SU-DHL-6 (cell line): Measurements from ENCODE around the gene NLGN1.
"Not testable (repeated sequence)": the region's sequence is repeated elsewhere in the genome, so short reads cannot be mapped to it uniquely, and the experiment has no call there.

Source experiments
- H2AFZ ChIP-seq: fragments of 200-600 bp; sonication (generic); 2 replicates; pipeline ENCODE4 v1.6.1; 2014; ENCODE audit warnings: low read depth, mild to moderate bottlenecking, moderate library complexity, mixed read lengths, antibody characterized with exemption, low read length; ENCODE audit not compliant: severe bottlenecking
- H3F3A ChIP-seq: fragments of 200-600 bp; shearing (Covaris generic); 2 replicates; pipeline ENCODE4 v1.6.0; 2016; ENCODE audit warnings: antibody characterized with exemption, mild to moderate bottlenecking; ENCODE audit not compliant: insufficient read depth
- H3K27ac ChIP-seq: fragments of 200-600 bp; sonication (generic); 2 replicates; pipeline ENCODE4 v1.5.1; 2016; ENCODE audit warnings: low read depth, mild to moderate bottlenecking, low read length, moderate library complexity, mixed read lengths
- H3K27me3 ChIP-seq: fragments of 200-600 bp; sonication (generic), shearing (Covaris generic); 2 replicates; pipeline ENCODE4 v1.6.0; 2014; ENCODE audit warnings: mild to moderate bottlenecking, low read length
- H3K36me3 ChIP-seq: fragments of 200-600 bp; sonication (generic); 2 replicates; pipeline ENCODE4 v1.6.1; 2014; ENCODE audit warnings: mild to moderate bottlenecking, low read length, mixed read lengths
- H3K4me2 ChIP-seq: fragments of 300-600, 200-600 bp; shearing (Covaris generic), sonication (generic); 2 replicates; pipeline ENCODE4 v1.6.0; 2014; ENCODE audit warnings: low read length, low read depth, mild to moderate bottlenecking; ENCODE audit not compliant: poor library complexity, severe bottlenecking
- H3K4me3 ChIP-seq: fragments of 200-600 bp; sonication (generic); 2 replicates; pipeline ENCODE4 v1.5.1; 2014; ENCODE audit warnings: antibody characterized with exemption, low read length, mild to moderate bottlenecking, mixed read lengths; ENCODE audit not compliant: insufficient read depth, poor library complexity, severe bottlenecking
- H3K79me2 ChIP-seq: fragments of 200-600 bp; sonication (generic); 2 replicates; pipeline ENCODE4 v1.6.1; 2014; ENCODE audit warnings: mild to moderate bottlenecking, low read length, moderate library complexity; ENCODE audit not compliant: insufficient read depth
- H3K9ac ChIP-seq: fragments of 200-600 bp; sonication (generic); 2 replicates; pipeline ENCODE4 v1.7.0; 2014; ENCODE audit warnings: mild to moderate bottlenecking, low read length
- H3K9me2 ChIP-seq: fragments of 200-600 bp; sonication (generic); replicated peaks from 2 replicates; pipeline ENCODE4 v1.6.1; 2014; ENCODE audit warnings: low read length; ENCODE audit not compliant: insufficient read depth
- H3K9me3 ChIP-seq: fragments of 200-600 bp; sonication (generic); 2 replicates; pipeline ENCODE4 v1.6.1; 2014; ENCODE audit warnings: low read length, mixed read lengths; ENCODE audit not compliant: insufficient read depth
- H4K20me1 ChIP-seq: fragments of 200-600 bp; sonication (generic); 2 replicates; pipeline ENCODE4 v1.6.1; 2014; ENCODE audit warnings: low read depth, mild to moderate bottlenecking, antibody characterized with exemption, low read length, moderate library complexity, mixed read lengths
- CTCF ChIP-seq: fragments of 200-600 bp; sonication (generic); IDR thresholded peaks from one replicate; pipeline ENCODE4 v1.5.1; 2017; ENCODE audit warnings: antibody characterized with exemption, mild to moderate bottlenecking, low read length, moderate library complexity; ENCODE audit not compliant: insufficient read depth, poor library complexity, severe bottlenecking
- EZH2phosphoT487 ChIP-seq: fragments of 200-600 bp; sonication (generic), shearing (Covaris generic); conservative IDR thresholded peaks from 2 replicates; pipeline ENCODE4 v1.6.1; 2018; ENCODE audit warnings: mild to moderate bottlenecking, antibody characterized with exemption, low read length, moderate library complexity, mixed read lengths

The NLGN1 gene

DNA sequence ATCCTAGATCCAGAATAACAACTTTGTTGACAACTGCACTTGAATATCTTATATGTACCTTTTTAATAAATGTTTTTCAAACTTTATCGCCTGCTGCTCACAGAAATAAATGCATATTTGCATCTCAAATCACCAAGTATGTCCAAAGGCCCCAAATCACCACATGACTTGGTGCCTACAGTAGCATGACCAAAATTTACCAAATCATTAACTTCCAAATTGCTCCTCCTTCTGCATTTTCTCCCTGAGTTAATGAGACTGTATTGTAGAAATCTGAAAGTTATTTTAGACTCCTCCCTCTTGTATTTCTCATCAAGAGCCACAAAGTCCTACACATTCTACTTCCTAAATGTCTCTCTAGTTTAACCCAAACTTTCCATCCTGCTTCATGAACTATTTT is 826.1 kb downstream of the NLGN1 start:
- H3K27ac ChIP-seq = no peak overlapping the region
- no peak for TF ChIP-seq EZH2phosphoT487
- no peak for TF ChIP-seq CTCF
- H3K27me3 ChIP-seq = no peaks in the 10 kb centered on the region
- no peaks in the 10 kb centered on the region for H3K9me3 ChIP-seq
- no peak overlapping the region for H3K9ac ChIP-seq
- no peaks in the 10 kb centered on the region for H3F3A ChIP-seq
- no peaks in the 10 kb centered on the region for H3K9me2 ChIP-seq
- H3K36me3 ChIP-seq = no peaks in the 10 kb centered on the region
- H3K4me3 ChIP-seq = no peak overlapping the region
- no peak overlapping the region for H2AFZ ChIP-seq
- no peak overlapping the region for H3K4me2 ChIP-seq
- H4K20me1 ChIP-seq = no peaks in the 10 kb centered on the region
- no peaks in the 10 kb centered on the region for H3K79me2 ChIP-seq

DNA sequence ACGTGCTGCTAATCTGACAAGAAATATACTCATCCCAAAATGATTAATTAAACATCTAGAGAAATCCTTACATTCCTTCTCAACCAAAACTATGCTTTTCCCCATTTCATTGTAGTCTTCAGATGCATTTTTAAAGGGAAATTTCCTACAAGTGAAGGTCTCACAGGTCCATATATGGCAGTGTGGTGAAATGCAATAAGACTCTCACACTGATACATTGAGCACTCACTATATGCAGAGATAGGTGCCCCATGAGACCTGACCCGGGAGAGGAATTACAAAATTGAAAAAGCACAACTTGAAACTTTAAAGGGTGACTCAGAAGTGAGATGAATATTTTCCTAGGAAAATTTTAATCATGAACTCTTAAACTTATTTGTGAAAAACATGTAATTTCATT is 832.4 kb downstream of the NLGN1 start:
- H3K27ac ChIP-seq = no peak overlapping the region
- no peaks in the 10 kb centered on the region for H4K20me1 ChIP-seq
- no peak for TF ChIP-seq CTCF
- no peak for TF ChIP-seq EZH2phosphoT487
- no peaks in the 10 kb centered on the region for H3K79me2 ChIP-seq
- no peaks in the 10 kb centered on the region for H3K9me3 ChIP-seq
- no peak overlapping the region for H3K4me3 ChIP-seq
- no peaks in the 10 kb centered on the region for H3K27me3 ChIP-seq
- H3K9me2 ChIP-seq = no peaks in the 10 kb centered on the region
- H3K9ac ChIP-seq = no peak overlapping the region
- no peaks in the 10 kb centered on the region for H3F3A ChIP-seq
- no peak overlapping the region for H2AFZ ChIP-seq
- H3K36me3 ChIP-seq = no peaks in the 10 kb centered on the region
- no peak overlapping the region for H3K4me2 ChIP-seq

GRCh38 chr3:174232028-174232657 is 834.6 kb downstream of the NLGN1 start:
- H3K4me2 ChIP-seq, H3F3A ChIP-seq, H3K79me2 ChIP-seq, H3K36me3 ChIP-seq, H3K9me3 ChIP-seq, H4K20me1 ChIP-seq, H3K4me3 ChIP-seq, H3K27ac ChIP-seq, H3K9me2 ChIP-seq, H2AFZ ChIP-seq, H3K27me3 ChIP-seq, H3K9ac ChIP-seq: not testable (repeated sequence)

DNA sequence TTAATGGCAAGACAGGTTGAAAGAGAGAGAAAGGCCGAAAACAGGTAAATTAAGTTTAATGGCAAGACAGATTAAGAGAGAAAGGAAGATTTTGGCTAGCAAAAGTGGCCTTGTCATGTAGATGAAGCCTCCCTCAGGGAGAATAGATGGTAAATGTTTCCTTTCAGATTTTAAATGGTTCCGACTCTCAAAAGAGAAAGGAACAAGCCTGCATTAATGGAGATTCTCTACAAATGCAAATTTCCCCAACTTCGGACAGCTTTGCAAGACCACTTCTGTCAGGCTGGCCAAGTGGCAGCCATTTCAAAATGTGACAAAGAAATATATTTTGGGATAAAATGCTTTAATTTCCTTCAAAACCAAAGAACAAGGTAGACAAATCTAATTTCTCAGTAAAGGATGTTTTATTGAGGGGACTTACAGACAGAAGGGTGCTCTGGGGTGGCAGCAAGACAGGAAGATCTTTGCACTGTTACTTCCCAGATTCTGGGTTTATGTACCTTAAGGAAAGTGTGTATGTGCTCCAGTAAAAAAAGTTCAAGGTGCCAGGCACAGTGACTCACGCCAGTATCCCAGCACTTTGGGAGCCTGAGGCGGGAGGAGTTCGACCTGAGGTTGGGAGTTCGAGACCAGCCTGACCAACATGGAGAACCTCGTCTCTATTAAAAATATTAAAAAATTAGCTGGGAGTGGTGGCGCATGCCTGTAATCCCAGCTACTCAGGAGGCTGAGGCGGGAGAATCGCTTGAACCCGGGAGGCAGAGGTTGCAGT is 835.3 kb downstream of the NLGN1 start:
- TF ChIP-seq EZH2phosphoT487 (no peak), CTCF (no peak)
- H3K79me2 ChIP-seq = no peaks in the 10 kb centered on the region
- H3K4me2 ChIP-seq = no peak overlapping the region
- no peaks in the 10 kb centered on the region for H3F3A ChIP-seq
- H3K9me2 ChIP-seq = no peaks in the 10 kb centered on the region
- H3K27me3 ChIP-seq = no peaks in the 10 kb centered on the region
- H2AFZ ChIP-seq = no peak overlapping the region
- H3K9me3 ChIP-seq = no peaks in the 10 kb centered on the region
- no peaks in the 10 kb centered on the region for H3K36me3 ChIP-seq
- H3K27ac ChIP-seq = no peak overlapping the region
- no peak overlapping the region for H3K9ac ChIP-seq
- no peak overlapping the region for H3K4me3 ChIP-seq
- no peaks in the 10 kb centered on the region for H4K20me1 ChIP-seq
